GM18511 (cell line): ENCODE results near the gene PLEKHG5.

ENCODE experiments used
- ATAC-seq: cut with Tn5 transposase; IDR thresholded peaks from one replicate; pipeline ENCODE4 v1.9.1; 2021; ENCODE audit warnings: mild to moderate bottlenecking, moderate library complexity; ENCODE audit not compliant: unreplicated experiment

Gene PLEKHG5

DNA sequence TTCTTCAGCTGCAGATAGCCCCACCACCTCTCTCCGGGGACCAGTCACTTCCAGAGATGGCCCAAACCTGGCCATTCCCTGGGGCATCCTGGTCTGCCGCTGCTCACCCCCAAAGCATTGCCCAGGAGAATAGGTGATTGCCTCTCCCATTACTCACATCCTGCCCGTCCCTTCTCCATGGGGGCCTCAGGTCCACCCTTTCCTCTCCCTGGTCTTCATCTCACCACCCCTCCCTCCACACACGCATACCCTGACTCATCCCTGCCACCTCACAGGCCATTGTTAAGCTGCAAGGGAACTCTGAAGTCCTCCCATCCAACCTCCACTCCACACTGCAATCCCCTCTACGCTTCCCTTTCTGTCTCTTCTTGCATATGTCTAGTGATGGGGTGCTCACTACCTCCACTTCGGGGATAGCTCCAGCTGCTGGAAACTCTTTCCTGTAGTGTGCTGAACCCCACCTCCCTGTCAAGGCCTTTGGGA, at the start of gene PLEKHG5:
TSS of gene PLEKHG5 (minus strand) at position 188 of the 483 bp plus-strand sequence. CDS start 14,096 bp downstream, outside the sequence.
- ATAC-seq = no peak

GRCh38 chr1:6538956-6539355, 47.5 kb upstream of the PLEKHG5 start:
- no peak for ATAC-seq

DNA sequence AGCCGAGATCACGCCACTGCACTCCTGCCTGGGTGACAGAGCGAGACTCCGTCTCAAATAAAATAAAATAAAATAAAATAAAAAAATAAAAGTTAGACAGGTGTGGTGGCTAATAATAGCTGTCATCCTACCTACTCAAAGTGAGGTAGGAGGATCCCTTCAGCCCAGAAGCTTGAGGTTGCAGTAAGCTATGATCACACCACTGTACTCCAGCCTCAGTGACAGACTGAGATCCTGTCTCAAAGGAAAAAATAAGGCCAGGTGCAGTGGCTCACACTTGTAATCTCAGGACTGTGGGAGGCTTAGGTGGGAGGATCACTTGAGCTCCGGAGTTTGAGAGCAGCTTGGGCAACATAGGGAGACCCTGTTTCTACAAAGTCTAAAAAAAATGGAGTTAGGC, 44.8 kb upstream of the PLEKHG5 start:
- ATAC-seq = no peak

DNA sequence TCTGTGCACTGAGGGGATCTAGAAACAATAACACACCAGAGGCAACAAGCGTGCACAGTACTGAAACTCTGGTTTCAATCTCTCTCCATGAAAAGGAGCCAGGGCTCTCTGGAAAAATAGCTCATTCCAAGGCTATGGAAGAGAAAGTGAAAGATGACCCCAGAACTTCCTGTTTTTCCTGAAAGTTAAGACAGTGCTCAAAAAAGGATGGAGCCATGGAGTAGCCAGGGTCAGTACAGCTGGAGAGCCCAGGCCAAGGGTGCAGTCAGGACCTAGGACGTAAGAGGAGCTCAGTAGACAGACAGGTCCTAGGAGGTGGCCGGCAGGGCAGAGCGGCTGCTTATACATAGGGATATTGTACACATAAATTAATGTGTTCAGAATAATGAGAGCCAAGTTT, 43.7 kb upstream of the PLEKHG5 start:
- ATAC-seq = no peak

DNA sequence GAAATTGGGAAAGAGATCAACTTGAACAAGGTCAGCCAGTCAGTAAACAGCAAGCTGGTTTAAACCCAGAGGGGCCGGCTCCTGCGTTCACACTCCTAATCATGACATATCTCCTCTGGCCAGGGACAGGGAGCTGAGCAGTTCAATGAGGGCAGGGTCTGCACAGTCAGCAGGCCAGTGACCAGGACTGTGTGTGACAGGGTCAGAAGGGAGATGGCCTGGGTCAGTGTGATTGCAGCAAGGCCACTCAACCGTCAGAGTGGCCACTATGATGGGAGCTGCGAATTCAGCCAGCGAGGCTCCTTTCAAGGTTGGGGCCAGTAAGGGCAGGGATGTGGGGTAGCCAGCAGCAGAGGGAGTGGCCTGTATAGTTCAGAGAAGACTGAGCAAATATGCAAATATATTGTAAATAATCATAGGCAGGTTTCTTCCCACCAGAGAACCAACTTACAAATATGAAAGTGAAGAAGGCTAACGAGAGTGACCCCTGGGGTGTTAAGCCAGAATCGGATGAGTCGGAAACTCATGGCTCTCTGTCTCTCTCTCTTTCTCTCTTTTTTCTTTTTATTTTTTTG, 42.9 kb upstream of the PLEKHG5 start:
- no peak for ATAC-seq

DNA sequence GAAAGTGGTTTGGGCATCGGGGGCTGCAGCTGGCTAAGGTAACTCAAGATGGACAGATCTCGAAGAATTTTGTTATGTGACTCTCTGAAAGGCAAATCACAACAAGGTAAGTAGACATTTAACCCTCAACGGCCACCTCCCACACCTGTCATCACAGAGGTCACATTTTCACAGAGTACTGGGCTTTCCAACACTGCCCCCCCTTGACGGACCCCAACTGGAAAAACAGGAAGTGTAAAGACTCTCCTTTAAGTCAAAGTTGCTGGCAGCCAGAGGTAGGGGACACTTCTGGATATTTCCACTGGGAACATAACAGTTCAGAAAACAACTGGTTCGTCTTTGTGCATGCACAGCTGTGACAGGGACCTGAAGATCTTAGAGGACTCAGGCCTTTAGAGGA, 40.5 kb upstream of the PLEKHG5 start:
- ATAC-seq = no peak

DNA sequence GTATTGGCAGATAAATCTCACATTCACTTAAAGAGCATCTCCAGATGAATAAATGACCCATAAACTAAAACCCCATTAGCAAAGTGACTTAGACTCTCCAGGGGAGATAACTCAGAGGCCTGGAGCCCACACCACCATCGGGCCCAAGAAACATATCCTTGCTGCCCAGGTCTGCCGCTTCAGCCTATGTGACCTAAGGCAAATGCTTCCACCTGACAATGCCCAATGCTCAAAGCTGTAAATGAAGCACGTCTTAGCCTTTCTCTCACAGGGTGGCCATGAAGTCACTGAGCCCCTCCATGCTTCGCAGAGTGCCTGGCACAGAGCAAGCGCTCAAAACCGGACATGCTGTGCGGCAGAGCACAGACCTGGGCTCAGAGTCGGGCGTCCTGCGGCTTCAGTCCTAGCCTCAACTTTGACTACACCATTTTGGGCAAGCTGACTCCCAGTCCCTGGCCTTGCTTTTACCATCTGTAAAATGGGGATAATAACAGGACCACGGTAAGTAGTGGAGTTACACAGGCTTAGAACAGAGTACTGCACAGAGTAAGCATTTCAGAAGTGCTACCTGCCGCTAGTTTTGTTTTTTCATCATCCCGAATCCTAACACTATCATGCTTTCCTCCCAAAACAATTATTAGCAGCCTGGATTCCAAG, 39.2 kb upstream of the PLEKHG5 start:
- ATAC-seq = no peak

GRCh38 chr1:6528492-6528891, 37.0 kb upstream of the PLEKHG5 start:
- ATAC-seq = no peak

DNA sequence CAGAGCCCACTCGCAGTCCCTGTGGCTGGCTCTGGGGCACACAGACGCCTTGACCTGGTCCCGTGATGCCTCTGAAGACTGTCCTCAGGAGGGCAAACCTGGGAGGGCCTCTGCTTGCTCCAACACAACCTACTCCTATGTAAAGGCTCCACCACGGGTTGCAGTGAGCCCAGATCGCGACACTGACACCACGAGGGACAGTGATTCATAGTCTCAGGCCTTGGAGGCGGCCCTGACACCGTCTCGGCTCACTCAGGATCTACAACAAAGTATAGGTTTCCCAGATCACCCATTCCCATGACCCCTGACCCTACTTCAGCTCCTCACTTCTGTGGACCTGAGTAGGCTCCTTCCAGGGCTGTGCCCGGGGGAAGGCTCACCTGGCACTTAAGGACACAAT, 34.8 kb upstream of the PLEKHG5 start:
- no peak for ATAC-seq

GRCh38 chr1:6523566-6523965, 32.1 kb upstream of the PLEKHG5 start:
- ATAC-seq = no peak

- ATAC-seq = no peak
Observed at GRCh38 chr1:6521536-6521935, 30.1 kb upstream of the PLEKHG5 start.

DNA sequence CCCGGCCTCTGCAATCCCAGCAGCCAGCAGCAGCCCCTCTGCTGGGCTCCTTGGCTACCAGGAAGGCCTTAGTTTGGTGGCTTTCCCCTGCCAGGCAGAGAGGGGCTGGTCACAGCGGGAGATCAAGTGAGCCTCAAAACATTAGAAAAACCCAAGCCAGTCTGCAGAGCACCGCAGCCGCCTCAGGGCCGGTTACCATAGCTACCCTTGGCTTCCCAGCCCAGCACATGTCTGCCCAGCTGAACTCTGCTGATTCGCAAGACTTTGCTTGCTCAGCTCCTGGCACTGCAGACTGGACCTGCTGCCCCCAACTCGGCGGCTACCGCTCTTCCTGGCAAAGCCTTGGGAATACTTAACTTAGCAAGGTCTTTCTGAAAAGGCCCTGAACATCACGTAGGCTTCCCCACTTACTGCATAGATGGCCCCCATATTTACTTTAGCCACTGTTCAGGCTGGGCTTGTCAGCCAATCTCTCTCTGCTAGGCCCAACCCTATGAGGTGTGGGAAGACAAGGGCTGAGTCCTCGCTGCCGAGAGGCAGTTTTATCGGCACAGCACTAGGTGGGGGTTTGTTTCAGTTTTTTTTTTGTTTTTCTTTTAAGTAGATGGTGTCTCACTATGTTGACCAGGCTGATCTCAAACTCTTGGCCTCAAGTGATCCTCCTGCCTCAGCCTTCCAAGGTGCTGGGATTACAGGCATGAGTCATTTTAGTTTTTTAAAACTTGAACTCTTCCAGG, 28.6 kb upstream of the PLEKHG5 start:
- ATAC-seq = no peak

DNA sequence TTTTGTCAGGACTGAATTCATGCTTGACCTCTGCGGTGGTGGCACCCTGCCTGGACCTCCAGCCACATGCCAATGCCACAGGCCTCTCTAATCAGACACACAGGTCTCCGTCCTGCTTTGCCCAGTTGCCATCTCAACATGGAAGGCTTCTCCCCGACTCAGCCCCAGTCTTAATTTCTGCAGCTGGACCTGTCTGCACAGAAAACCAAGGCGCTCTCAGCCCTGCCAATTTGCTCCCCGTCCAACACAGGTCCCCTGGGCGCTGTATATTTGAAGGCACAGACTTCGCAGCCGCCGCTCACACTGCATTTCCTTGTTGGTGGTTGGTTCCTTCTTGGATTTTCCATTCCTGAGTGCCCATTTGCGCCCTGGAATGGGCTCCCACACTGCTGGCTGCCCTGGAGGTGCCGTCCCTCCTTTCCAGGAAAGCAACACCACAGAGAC, 28.0 kb upstream of the PLEKHG5 start:
- ATAC-seq = no peak

- ATAC-seq = no peak
Observed at GRCh38 chr1:6517435-6517851, 26.0 kb upstream of the PLEKHG5 start.

- no peak for ATAC-seq
Observed at GRCh38 chr1:6515771-6516170, 24.3 kb upstream of the PLEKHG5 start.

DNA sequence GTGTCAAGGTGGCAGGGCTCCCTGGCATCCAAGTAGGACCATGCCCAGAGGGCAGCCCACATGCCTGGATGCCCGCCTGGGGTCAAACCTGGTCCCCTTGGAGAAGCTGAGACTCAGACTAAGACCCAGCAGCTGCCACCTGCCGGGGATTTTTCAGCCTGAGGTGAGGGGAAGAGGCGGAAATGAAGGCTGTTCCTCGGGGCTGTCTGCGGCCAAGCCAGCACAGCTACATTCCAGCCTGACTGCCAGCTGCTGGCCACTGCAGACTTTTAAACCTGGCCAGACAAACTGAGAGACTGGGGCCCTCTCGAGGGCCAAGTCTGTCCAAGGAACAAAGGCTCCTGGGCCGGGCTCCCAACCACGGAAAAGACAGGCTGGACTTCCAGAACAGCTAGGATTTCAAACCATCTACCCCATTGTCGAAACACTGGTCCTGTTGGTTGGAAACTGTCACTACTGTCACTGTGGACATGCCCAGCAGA, 21.9 kb upstream of the PLEKHG5 start:
- no peak for ATAC-seq

DNA sequence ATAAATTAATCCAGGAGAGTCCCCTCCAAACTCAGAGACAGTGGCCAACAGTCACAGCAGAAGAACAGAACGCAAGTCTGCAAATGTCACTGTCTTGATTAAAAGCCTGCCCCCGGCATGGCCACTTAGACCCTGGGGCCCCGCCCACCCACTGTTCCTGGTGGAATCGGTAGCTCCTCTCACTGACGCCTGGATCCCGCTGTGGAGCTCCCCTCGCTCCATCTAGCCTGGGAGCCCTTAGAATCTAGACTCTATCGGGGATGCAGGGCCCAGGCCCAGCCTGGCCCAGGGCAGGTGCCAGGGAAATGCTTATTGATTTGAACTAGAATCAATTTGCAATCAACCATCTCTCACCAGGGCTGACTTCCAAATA, 21.4 kb upstream of the PLEKHG5 start:
- ATAC-seq = no peak

- ATAC-seq = no peak
Observed at GRCh38 chr1:6512245-6512907, 20.9 kb upstream of the PLEKHG5 start.

DNA sequence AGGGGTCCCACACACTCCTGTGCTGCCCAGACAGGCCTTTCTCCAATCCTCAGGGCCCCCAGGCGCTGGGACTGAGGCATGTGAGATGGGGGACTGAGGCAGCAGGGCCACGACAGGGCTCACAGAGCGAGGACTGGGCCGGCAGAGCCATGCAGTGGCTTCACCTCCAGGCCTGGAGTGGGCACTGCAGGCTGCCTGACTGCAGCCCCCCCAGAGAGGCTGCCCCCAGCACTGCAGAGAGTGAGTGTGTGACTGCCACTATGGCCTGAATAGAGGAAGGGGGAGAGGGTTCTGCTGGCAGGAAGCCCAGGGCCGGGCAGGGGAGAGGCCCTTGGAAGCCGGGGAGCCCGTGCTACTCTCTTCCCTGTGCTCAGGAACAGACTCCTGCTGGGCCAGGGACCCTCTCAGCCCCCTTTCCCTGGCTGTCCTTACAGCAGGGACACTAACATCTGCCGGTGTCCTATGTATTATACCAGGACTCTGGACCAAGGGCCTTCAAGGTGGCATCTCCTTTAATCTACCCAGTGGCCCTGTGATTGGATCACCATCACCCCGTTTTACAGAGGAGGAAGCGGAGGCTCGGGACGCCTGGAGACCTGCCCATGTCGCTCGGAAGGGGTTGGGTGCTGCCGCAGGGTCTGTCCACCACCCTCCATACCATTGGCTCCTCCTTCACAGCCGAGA, 20.2 kb upstream of the PLEKHG5 start:
- ATAC-seq = no peak

GRCh38 chr1:6511056-6511455, 19.6 kb upstream of the PLEKHG5 start:
- no peak for ATAC-seq

- no peak for ATAC-seq
Observed at GRCh38 chr1:6510493-6510892, 19.0 kb upstream of the PLEKHG5 start.
